ENCODE results near the gene ZEB2.

The ZEB2 gene

GRCh38 chr2:144415386-144415785, 104.5 kb downstream of the ZEB2 start:
- TF ChIP-seq, protein P1, sequence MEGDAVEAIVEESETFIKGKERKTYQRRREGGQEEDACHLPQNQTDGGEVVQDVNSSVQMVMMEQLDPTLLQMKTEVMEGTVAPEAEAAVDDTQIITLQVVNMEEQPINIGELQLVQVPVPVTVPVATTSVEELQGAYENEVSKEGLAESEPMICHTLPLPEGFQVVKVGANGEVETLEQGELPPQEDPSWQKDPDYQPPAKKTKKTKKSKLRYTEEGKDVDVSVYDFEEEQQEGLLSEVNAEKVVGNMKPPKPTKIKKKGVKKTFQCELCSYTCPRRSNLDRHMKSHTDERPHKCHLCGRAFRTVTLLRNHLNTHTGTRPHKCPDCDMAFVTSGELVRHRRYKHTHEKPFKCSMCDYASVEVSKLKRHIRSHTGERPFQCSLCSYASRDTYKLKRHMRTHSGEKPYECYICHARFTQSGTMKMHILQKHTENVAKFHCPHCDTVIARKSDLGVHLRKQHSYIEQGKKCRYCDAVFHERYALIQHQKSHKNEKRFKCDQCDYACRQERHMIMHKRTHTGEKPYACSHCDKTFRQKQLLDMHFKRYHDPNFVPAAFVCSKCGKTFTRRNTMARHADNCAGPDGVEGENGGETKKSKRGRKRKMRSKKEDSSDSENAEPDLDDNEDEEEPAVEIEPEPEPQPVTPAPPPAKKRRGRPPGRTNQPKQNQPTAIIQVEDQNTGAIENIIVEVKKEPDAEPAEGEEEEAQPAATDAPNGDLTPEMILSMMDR (IDR thresholded peaks at IDR 0.05; ENCODE audit: low read depth, low read length), result no peak
- no peak for DNase-seq (ENCODE audit: low read depth in 2 of 2)
- no peak overlapping the region for H3K4me3 ChIP-seq (replicated peaks in 1 of 2; ENCODE audit: low read depth in 2 of 2, low read length in 2 of 2)

- peak; percentile 94 to 97 for DNase-seq (ENCODE audit: low read depth in 2 of 2)
- no peak overlapping the region for H3K4me3 ChIP-seq (replicated peaks in 1 of 2; ENCODE audit: low read depth in 2 of 2, low read length in 2 of 2)
- TF ChIP-seq, protein P1 (IDR thresholded peaks at IDR 0.05; ENCODE audit: low read depth, low read length), result no peak
Measured at GRCh38 chr2:144414324-144414845, 105.5 kb downstream of the ZEB2 start.

DNA sequence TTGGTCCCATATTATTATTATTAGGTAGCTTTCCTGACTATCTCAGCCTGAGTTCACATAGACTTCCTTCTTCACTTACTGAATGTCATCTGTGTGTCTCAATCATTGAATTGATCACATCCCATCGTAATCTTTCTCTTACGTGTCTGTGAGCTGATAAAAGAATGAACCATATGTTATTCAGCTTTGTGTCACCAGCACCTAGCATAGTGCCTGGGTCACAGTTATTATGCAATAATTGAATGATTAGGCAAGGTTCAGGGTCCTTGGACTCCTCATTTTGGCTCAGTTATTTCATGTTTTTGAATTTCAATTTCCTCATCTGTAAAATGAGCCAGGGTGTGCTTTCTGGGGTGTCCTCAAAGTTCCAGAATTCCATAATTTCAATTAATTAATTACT, 107.2 kb downstream of the ZEB2 start:
- DNase-seq (ENCODE audit: low read depth in 2 of 2), result peak in 1 of 2 donors; percentile 42
- TF ChIP-seq, protein P1 (IDR thresholded peaks at IDR 0.05; ENCODE audit: low read depth, low read length), result no peak
- no peak overlapping the region for H3K4me3 ChIP-seq (replicated peaks in 1 of 2; ENCODE audit: low read depth in 2 of 2, low read length in 2 of 2)

DNA sequence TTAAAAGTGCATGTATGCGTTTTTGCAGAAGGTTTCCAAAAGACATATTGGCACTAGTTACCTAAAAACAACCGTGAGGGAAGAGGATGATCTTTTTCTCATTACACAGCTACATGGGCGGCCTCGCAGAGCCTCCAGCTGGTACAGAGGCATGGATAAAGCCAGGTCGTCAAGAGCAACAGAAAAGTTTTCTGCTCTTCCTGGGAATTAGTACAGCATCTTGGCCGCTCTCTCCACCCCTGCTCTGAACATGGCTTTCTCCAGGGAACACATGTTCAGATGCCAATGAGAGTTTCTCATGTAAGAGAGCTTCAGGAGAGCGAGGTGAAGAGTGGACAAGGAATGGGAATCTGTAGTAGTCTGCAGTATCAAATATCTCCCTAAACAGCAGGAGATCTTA, 108.4 kb downstream of the ZEB2 start:
- H3K4me3 ChIP-seq (replicated peaks in 1 of 2; ENCODE audit: low read depth in 2 of 2, low read length in 2 of 2), result no peak overlapping the region
- no peak for DNase-seq (ENCODE audit: low read depth in 2 of 2)
- TF ChIP-seq, protein P1 (IDR thresholded peaks at IDR 0.05; ENCODE audit: low read depth, low read length), result no peak

DNA sequence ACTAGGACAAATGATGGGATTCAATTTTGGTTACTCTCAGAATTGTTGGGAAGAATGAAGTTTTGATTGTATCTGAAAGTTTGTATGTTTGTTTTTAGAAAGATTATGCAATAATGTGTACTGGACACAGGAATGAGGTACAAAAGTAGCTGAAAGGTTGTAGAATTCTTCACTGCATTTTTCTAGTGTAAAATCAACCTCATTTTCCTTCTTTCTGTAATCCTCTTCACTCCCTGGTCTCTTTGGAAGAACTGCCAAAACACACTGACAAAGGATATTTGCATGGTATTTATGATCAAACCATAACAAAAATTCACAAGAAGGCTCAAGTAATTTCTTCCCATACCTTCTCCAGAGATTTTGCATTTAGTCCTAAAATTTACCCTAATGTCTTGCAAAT, 110.7 kb downstream of the ZEB2 start:
- TF ChIP-seq, protein P1 (IDR thresholded peaks at IDR 0.05; ENCODE audit: low read depth, low read length), result no peak
- H3K4me3 ChIP-seq (replicated peaks in 1 of 2; ENCODE audit: low read depth in 2 of 2, low read length in 2 of 2), result no peak overlapping the region
- DNase-seq (ENCODE audit: low read depth in 2 of 2), result no peak

DNA sequence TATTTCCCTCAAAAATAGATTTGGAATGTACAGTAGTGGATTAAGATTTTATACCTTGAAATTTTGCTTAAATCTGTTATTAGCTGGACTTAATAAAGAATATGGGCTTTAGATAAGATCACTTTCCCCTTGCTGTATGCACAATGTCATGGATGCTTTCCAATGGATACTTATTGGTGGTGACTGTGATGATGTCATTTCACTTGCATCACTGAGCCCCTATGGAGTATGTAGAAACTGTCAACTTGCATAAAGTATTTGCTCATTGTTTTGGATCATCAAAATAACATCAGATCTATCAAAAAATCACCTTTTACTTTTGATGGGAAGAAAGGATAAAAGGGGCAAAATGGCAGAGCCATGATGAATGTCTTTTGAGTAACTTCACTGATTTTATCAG, 112.7 kb downstream of the ZEB2 start:
- H3K4me3 ChIP-seq (replicated peaks in 1 of 2; ENCODE audit: low read depth in 2 of 2, low read length in 2 of 2), result no peak overlapping the region
- TF ChIP-seq, protein P1 (IDR thresholded peaks at IDR 0.05; ENCODE audit: low read depth, low read length), result no peak
- DNase-seq (ENCODE audit: low read depth in 2 of 2), result no peak
